GM19452 (cell line): ENCODE measurements around the gene PIK3C2G.

Experiments
- ATAC-seq: cut with Tn5 transposase; IDR thresholded peaks from one replicate; pipeline ENCODE4 v1.9.1; 2021; ENCODE audit not compliant: unreplicated experiment

The PIK3C2G gene

GRCh38 chr12:18343708-18344107 lies 82.4 kb downstream of the PIK3C2G start:
- ATAC-seq, result no peak

GRCh38 chr12:18345021-18345735 lies 83.9 kb downstream of the PIK3C2G start:
- ATAC-seq, result no peak

DNA sequence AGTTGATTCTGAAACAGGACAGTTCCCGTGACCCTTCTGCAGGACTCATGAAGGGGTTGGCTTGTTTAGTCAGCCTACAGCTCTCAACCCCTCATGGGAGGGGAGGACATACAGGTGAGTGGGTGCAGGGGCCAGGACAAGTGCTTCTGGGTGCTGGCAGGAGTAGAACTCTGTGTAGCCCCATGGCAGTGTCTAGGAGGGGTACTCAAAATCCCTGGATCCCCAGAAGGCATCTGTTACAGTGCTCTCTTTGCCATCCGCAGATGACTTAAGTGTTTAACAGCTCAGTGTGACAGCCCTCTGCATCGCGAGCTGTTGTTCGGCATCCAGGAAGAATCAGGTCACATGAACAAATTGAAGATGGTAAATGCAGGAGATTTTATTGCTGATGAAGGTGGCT lies 91.0 kb downstream of the PIK3C2G start:
- ATAC-seq, result no peak

DNA sequence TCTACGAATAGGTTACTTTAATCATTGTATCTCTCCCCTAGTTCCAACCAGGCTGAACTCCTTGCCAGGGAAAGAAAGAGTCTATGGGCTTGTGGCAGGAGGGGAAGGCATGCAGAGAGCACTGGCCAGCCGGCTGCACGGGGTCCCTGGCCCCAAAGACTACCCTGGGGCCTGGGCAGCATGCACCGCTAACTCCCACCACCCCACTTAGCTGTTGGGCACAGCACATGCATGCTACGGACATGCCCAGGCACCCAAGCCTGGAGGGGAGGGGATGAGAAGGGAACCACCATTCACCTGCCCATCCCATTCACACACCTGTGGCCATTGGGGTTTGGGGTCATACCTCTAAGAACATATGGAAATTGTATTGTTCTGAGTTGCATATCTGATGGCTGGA lies 94.1 kb downstream of the PIK3C2G start:
- ATAC-seq, result no peak

GRCh38 chr12:18358077-18358476 lies 96.8 kb downstream of the PIK3C2G start:
- ATAC-seq, result no peak

DNA sequence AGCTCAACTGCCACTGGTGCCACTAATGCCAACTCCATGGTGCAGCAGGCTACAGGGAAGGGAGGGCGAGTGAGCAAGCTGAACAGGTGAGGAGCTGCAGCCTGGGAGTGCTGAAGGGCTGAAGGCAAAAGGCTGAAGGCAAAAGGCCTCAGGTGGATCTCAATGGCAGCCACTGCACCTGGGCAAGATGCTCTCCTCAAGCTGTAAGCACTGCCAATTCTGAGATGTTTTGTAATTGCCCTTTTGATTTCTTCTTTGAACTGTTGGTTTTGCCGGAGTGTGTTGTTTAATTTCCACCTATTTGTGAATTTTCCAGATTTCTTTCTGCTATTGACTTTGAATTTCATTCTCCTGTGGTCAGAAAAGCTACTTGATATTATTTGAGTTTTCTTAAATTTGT lies 97.6 kb downstream of the PIK3C2G start:
- no peak for ATAC-seq

DNA sequence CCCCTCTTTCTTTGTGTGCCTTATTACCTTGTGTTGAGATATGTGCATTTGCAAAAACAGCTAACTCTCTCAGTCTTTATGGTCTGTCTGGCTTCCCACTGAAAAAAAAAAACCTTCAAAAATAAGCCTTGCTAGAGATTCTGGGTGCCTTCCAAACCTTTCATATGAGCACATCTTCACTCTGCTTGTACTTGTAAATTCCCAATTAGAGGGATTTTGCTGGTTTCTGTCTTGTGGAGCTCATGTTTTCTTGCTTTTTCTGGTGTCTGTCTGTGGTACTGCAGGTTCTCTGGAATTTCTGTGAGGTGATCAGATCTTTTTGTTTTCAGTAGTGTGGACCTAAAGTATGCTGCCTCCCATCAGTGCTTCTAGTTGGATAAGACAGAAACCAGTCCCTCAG lies 100.1 kb downstream of the PIK3C2G start:
- no peak for ATAC-seq

DNA sequence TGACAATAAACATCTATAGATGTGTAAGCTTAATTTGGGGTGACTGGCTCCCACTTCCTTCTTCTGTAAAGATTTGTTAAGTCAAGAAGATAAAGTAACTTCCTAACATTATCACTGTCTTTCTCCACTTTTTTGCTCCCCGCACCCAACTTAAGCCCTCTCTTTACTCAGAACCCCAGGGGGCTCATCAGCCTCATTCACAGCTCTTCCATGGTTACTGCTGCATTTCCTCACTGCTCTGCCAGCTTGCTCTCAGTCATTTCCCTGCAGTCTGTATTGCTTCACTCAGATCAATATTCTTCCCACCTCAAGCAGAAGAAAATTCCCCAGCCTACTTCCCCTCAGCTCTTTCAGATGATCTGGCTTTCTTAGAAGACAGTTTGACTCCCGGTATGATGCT lies 102.0 kb downstream of the PIK3C2G start:
- ATAC-seq, result no peak

DNA sequence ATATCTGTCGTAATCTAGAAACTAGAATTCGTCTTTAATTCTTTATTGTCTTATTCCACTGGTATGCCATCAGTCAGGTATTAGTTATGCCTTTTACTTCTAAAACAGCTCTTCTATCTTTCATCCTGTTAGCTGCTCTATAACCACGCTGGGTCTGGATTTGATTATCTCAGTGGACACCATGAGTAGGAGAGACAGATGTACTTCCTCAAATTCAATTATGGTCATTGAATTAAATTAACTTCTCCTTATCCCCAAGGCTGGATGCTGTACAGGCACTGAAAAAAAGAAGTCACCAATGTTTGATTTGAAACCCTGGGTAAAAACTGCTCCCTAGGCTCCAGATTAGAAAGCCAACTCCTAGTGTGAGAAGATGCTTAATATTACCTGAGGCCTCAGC lies 107.3 kb downstream of the PIK3C2G start:
- no peak for ATAC-seq

DNA sequence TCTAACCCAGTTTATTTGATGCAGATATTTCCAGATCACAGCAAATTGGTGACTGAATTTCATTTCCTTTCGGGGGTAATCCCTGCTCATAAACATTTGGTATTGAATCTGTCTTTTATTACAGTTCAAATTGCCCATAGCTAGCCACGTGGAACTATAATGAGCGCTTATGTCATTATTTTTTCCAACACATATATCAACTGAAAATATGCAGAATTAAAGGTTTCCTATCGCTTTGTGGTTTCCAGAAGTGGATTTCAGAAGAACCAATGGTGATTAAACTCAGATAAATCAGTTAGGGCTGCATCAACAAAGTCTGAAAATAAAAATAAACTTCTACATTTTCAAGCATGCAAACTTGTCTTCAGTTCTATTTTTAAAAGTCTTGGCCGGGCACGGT lies 111.9 kb downstream of the PIK3C2G start:
- no peak for ATAC-seq

DNA sequence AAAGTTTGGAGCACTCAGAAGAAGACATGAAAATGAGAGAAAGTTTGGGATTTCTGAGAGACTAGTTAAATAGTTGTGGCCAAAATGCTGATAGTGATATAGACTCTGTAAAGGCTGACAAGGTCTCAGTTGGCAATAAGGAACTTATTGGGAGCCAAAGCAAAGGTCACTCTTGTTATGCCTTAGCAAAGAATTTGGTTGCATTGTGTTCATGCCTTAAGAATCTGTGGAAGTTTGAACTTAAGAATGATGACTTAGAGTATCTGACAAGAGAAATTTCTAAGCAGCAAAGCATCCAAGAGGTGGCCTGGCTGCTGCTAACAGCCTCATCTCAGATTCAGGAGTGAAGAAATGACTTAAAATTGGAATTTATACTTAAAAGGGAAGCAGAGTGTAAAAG lies 113.8 kb downstream of the PIK3C2G start:
- ATAC-seq, result no peak

GRCh38 chr12:18375583-18375982 lies 114.3 kb downstream of the PIK3C2G start:
- ATAC-seq, result no peak

DNA sequence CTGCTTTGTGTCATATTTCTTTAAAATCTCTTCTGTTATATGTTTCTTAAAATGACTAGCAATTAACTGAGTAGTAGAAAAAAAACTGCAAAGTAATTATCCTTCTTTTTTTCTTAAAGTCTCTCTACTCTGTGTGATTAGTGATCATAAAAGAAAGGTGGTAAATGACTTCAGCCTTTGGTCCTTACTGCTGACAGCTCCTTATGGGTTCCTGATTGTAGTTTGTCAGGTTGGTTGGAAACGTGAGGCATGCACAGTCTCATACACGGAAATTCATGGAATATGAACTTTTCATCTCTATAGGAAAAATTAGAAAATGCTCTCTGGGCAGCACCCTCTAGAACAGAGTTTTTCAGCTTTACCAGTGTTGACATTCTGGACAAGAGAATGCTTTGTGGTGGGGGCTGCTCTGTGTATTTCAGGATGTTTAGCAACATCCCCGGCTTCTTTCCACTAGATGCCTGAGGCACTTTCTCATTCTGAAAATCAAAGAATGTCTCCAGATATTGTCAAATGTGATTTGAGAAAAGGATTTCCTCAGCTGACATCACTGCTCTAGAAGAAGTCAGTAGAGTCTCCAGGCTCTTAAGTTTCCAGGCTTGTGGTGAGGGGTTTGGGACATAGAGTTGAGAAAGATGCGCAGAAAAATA lies 121.0 kb downstream of the PIK3C2G start:
- ATAC-seq, result no peak

DNA sequence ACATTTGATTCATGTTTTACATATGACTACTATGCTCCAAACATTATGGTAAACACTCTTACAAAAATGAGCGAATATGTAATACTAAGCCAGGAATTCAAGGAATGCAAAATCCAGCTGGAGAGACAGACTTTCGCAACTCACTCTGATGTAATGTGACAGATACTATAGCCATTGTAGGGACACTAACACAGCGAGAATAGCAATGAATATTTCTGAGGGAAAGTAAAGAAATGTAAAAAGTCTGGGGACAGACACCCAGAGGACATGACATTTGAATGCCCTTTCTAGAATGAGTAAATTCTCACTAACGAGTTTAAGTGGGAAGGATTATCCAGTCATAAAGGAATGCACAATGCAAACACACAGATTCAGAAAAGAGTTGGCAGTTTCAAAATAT lies 121.9 kb downstream of the PIK3C2G start:
- ATAC-seq, result no peak

DNA sequence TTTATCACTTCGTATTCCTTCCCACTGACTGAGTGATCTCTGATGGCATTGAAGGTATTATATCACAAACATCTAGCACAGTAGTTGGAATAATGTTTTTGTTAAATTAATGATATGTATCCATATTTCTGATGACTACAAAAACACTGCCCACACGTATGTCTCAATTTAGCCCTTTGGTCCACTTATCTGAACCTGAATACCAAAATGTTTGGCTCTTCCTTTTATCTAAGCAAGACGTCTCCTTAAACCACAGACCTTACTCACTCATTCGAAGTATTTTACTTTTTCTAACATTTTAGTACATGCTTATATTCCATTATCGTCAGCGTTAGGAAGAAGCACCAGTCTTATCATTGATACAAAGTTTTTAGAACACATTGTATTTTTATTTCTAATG lies 126.4 kb downstream of the PIK3C2G start:
- no peak for ATAC-seq

DNA sequence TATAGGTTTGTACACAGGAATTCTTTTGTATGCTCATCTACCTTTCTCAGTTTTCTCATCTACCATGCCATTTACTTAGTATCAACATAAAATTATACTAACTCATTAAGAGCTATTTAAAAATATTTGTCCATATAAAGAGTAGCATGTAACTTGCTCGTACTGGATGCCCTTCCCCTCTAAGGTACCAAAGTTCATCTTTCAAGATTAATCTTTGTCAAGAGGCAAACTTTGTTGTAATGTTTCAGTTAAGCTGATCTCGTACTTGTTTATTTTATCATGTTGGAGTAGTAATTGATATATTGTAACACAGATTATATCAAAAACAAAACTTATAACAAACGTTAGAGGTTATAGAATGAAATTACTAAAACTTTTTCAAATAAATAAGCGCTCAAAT lies 128.5 kb downstream of the PIK3C2G start:
- ATAC-seq, result no peak

GRCh38 chr12:18391151-18391550 lies 129.8 kb downstream of the PIK3C2G start:
- ATAC-seq, result no peak

GRCh38 chr12:18394742-18395141 lies 133.4 kb downstream of the PIK3C2G start:
- no peak for ATAC-seq

DNA sequence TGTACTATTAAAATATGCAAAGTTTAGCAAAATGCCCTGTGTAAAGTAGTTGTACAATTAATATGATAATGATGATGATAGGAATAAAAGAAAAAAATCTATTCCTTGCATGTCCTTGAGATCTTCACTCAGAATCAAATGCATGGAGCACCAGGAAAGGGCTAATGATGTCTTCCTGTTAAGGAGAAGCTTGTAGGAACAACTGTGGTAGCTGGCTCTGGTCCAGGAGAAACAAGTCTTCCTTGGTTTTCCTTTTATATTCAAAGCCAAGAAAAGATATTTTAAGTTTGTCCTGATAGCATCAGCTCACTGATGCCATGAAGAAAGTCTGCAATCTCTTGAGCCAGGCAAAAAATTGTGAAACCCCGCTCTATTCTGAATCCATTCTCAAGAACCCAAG lies 138.9 kb downstream of the PIK3C2G start:
- no peak for ATAC-seq

DNA sequence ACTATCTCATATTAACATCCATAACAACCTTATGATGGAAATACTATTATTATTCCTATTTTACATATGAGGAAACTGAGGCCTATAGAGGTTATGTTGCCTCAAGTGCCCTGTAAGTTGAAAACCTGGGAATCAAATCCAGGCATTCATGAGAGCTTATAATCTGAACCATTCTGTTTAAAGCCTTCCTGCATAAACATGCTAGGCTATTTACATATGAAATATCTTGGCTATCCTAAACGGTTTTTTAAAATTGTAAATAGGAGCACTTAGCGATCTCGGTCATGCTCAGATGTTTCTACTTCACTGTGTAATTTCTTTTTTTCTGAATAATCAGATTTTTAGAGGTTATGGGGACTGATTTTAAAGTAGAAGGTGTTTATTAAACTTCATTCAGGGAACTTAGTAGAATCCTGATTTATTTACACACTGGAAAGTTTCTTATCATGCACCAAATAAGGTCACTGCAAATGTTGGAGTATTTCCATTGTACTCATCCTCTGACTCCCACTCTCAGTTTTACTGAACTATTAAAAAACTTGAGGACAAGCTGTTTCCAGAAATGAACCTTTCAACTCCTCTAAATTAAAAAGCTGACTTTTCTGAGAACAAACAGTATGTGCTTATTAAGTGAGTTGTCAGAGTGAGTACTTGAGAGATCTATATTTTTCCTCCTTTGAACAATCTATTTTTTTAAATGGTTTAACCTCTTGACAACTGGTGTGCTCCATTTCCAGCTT lies 141.7 kb downstream of the PIK3C2G start:
- ATAC-seq, result no peak

GRCh38 chr12:18411453-18411852 lies 150.1 kb downstream of the PIK3C2G start:
- no peak for ATAC-seq

- ATAC-seq, result no peak
These were observed 153.4 kb downstream of the PIK3C2G start for GRCh38 chr12:18414671-18415070.
